NCI-H146 (cell line): ENCODE results near the gene RASSF7.

ENCODE experiments used
- DNase-seq: peaks from one replicate; lab custom pipeline; 2025; lab: John Stamatoyannopoulos, UW

Gene RASSF7

GRCh38 chr11:586376-587316 is 25.9 kb downstream of the RASSF7 start:
- no peak for DNase-seq

GRCh38 chr11:587546-587945 is 26.8 kb downstream of the RASSF7 start:
- DNase-seq, result no peak

GRCh38 chr11:587978-588380 is 27.2 kb downstream of the RASSF7 start:
- DNase-seq, result no peak

- DNase-seq, result no peak
Observed at GRCh38 chr11:589798-590197, 29.0 kb downstream of the RASSF7 start.

- no peak for DNase-seq
Observed at GRCh38 chr11:590997-591396, 30.2 kb downstream of the RASSF7 start.

- no peak for DNase-seq
Observed at GRCh38 chr11:592501-592900, 31.7 kb downstream of the RASSF7 start.

GRCh38 chr11:592918-593317 is 32.1 kb downstream of the RASSF7 start:
- no peak for DNase-seq

GRCh38 chr11:593347-593746 is 32.6 kb downstream of the RASSF7 start:
- no peak for DNase-seq

- no peak for DNase-seq
Observed at GRCh38 chr11:595400-595799, 34.6 kb downstream of the RASSF7 start.

- DNase-seq, result no peak
Observed at GRCh38 chr11:596374-596773, 35.6 kb downstream of the RASSF7 start.

- DNase-seq, result no peak
Observed at GRCh38 chr11:597166-597725, 36.5 kb downstream of the RASSF7 start.

GRCh38 chr11:598005-598680 is 37.4 kb downstream of the RASSF7 start:
- no peak for DNase-seq

- no peak for DNase-seq
Observed at GRCh38 chr11:601573-602245, 40.9 kb downstream of the RASSF7 start.

GRCh38 chr11:603154-603553 is 42.4 kb downstream of the RASSF7 start:
- DNase-seq, result no peak

GRCh38 chr11:605286-606129 is 44.7 kb downstream of the RASSF7 start:
- no peak for DNase-seq

GRCh38 chr11:606245-606644 is 45.5 kb downstream of the RASSF7 start:
- no peak for DNase-seq

- no peak for DNase-seq
Observed at GRCh38 chr11:607020-607780, 46.4 kb downstream of the RASSF7 start.

GRCh38 chr11:607971-608659 is 47.3 kb downstream of the RASSF7 start:
- no peak for DNase-seq

GRCh38 chr11:608791-609251 is 48.1 kb downstream of the RASSF7 start:
- no peak for DNase-seq

- no peak for DNase-seq
Observed at GRCh38 chr11:609341-609811, 48.6 kb downstream of the RASSF7 start.
